ENCODE results near the gene ELAPOR1. TPM values are rescaled to one million over a fixed set of nuclear protein-coding genes. Genes with fewer than 3 reads are reported as not detected.

ELAPOR1 gene
- total and polyA plus RNA-seq, 5 experiments from 2014 or later: 6.0 to 9.2 (median 7.0) TPM

DNA sequence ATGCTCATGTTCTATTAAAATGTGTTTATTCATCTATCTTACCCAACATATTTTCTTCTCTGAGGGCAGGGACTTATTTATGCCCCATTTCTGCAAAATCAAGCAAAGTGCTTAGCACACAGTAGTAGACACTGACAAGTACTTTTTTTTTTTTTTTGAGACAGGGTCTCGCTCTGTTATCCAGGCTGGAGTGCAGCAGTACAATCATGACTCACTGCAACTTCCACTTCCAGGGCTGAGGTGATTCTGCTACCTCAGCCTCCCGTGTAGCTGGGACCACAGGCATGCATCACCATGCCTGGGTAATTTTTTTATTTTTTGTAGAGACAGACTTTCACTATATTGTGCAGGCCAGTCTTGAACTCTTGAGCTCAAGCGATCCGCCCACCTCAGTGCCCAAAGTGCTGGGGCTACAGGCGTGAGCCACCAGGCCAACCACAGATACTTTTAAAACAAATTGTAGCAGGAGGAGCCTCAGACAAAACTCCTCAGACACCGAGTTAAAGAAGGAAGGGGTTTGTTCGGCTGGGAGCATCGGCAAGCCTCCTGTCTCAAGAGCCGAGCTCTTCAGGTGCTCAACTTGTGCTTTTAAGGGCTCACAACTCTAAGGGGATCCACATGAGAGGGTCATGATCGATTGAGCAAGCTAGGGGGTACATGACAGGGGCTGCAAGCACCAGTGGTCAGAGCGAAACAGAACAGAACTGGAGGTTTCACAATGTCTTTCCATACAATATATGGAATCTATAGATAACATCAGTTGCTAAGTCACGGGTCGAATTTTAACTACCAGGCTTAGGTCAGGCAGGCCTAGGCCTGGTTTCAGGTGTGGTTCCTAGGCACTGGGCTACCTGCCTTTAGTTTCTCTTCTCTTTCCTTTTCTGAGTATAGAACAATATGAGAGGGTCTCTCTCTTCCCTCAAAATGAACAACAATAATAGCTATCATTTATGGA lies 29.1 kb upstream of the ELAPOR1 start:
- no peak overlapping the region for H3K4me3 Mint-ChIP-seq
- ATAC-seq (no peak), DNase-seq (no peak)
- peaks cover 0 to 8% (median under 1%) of the 10 kb centered on the region in 4 donors for H3K4me1 Mint-ChIP-seq
- POLR2A ChIA-PET: interaction anchor here (0.6 to 0.7 kb wide), 2 partner anchors 393 to 1553 kb away, joined by 3 read pairs; partner anchors contain the start of gene PRPF38B
- H3K9me3 Mint-ChIP-seq: peaks cover 0 to 5% (median 0%) of the 10 kb centered on the region in 9 donors
- H3K27me3 Mint-ChIP-seq: no peaks in the 10 kb centered on the region
- H3K36me3 Mint-ChIP-seq: peaks cover 0 to 8% (median 0%) of the 10 kb centered on the region in 3 donors
- no peak overlapping the region for H3K27ac Mint-ChIP-seq

DNA sequence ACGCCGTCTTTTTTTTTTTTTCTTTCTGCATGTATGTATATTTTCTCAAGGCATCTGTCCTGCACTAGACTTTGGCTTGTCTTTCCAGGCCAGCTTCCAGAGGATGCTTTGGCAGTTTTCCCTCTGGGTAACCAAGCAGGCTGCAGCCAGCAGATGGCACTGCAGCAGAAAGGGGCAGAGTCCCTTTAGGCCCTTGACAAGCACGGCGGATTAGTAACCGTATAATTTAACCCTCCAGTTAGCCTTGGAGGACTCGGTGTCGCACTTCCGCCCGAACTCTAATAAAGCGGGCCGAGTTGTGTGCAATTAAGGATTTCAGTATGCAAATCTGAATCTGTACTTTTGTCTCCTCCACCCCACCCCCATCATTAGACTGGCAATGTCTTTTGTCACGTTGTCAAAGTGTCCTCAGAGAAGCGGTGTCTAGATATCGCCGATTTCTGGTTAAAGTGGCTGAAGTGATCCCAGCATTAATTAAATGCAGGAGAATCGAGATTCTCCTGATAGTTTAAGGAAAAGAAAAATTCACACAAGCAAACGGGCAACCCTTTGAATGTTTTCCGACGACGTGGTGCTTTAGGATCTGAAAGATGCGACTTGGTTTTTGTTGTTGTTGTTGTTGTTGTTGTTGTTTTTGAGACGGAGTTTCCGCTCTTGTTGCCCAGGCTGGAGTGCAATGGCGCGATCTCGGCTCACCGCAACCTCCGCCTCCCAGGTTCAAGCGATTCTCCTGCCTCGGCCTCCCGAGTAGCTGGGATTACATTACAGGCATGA lies 24.5 kb upstream of the ELAPOR1 start:
- peak overlapping the region; percentile 96 to 99 (median 98) for H3K27ac Mint-ChIP-seq
- no peak for DNase-seq
- H3K4me1 Mint-ChIP-seq: peaks cover 18 to 38% (median 27%) of the 10 kb centered on the region in 4 donors
- peaks cover 4 to 19% (median 18%) of the 10 kb centered on the region in 3 donors for H3K36me3 Mint-ChIP-seq
- no peak for ATAC-seq
- H3K9me3 Mint-ChIP-seq: peaks cover 0 to 13% (median 0%) of the 10 kb centered on the region in 9 donors
- no peaks in the 10 kb centered on the region for H3K27me3 Mint-ChIP-seq
- POLR2A ChIA-PET: interaction anchor here (0.6 to 5.6 kb wide), 8 partner anchors 11 to 397 kb away, joined by 3 to 101 read pairs (median 7); partner anchors contain the start of genes ATXN7L2, CLCC1, PRPF38B and SARS1
- H3K4me3 Mint-ChIP-seq: peak overlapping the region; percentile 40 to 98 (median 96)

DNA sequence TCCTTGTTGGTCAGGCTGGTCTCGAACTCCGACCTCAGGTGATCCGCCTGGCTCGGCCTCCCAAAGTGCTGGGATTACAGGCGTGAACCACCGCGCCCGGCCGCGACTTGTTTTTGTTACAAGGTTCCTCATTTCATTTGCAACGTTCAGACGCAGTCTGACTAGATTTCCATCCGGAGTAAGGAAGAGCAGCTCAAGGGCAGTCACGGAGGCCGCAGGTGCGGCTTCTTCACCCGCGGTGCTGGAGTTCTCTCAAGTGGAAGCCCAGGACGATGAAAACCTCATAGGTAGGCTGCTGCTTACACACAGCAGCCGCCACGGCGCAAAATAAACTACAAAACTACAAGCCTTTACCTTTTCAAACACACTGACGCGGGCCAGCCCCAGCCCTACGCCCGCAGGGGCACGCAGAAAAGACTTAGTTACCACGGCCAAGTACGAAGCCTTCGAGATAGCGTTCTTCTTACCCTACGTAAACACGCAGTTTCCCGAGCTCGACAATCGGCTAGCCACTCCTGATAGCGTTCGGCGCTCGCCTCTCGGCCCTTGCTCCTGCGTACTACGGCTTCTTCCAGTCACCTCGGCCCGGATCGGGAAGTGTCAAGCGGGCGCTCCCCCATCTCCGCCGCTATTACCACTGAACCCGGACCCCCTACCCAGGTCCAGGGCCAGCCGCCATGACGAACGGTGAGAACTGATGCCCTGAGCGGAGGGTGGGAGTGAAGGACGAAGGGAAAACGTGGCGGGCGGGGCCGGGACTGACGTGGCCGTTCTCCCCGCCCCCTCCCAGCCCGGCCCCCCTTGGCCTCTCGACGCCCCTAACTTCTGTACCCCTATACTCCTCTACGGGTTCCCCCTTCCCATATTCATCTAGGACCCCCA lies 23.5 kb upstream of the ELAPOR1 start, which contains the start of gene TMEM167B:
TMEM167B (plus strand) TSS at position 569 of the 882 bp plus-strand sequence; CDS start at position 678, 109 bp downstream.
- H3K27ac Mint-ChIP-seq: peak within 1 kb of the TSS; percentile 96 to 99 (median 98)
- POLR2A ChIA-PET: interaction anchor here (0.6 to 5.6 kb wide), 12 partner anchors 10 to 398 kb away, joined by 3 to 101 read pairs (median 4); partner anchors contain the start of genes ATXN7L2, CLCC1, ELAPOR1 and PRPF38B
- H3K27me3 Mint-ChIP-seq: no peaks in the 10 kb centered on the region
- peak within 1 kb of the TSS; percentile 88 to 98 (median 96) for H3K4me3 Mint-ChIP-seq
- peaks cover 18 to 38% (median 30%) of the 10 kb centered on the region in 4 donors for H3K4me1 Mint-ChIP-seq
- ATAC-seq (peak; percentile 88 to 93), DNase-seq (peak; percentile 71 to 94 (median 87))
- H3K9me3 Mint-ChIP-seq: peaks cover 0 to 13% (median 0%) of the 10 kb centered on the region in 9 donors
- peaks cover 4 to 28% (median 18%) of the 10 kb centered on the region in 3 donors for H3K36me3 Mint-ChIP-seq

DNA sequence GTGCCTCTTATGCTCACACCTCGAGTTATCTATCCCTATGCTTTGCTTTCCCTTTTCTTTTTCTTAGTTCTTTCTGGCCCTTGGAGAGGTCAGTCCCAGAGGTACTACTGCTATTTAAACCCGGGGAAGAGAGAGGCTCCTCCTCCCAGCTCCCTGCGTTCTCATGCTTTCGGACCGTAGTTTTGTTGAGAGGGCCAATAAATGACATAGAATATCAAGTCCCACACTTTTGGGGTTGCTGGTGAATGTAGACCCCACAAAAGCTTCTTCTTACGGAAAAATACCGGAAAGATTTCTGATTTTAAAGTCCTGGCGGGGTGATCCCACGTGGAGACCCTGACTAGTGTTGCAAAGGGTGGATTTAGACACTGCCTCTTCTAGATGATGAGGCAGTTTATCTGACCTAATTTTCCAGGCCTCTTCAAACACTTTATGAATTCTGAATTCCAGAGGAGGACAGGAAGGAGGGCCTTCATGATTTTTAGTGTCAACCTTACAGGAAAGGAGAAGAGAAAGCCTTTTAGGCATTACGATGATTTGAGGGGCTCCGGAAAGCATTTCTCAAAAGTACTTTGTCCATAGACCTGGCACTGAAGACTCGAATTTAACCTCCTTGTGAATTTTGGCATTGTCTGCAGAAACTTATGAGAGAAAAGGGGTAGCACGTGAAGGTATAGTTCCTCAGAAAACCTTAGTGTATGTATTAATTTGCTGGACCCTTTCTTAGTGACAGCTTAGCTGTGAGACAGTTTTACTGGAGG lies 22.7 kb upstream of the ELAPOR1 start:
- H3K4me3 Mint-ChIP-seq: peak overlapping the region; percentile 88 to 98 (median 96)
- H3K4me1 Mint-ChIP-seq: peaks cover 18 to 40% (median 31%) of the 10 kb centered on the region in 4 donors
- peak overlapping the region; percentile 96 to 99 (median 98) for H3K27ac Mint-ChIP-seq
- ATAC-seq (peak; percentile 2 to 23), DNase-seq (no peak)
- no peaks in the 10 kb centered on the region for H3K27me3 Mint-ChIP-seq
- peaks cover 4 to 35% (median 18%) of the 10 kb centered on the region in 3 donors for H3K36me3 Mint-ChIP-seq
- POLR2A ChIA-PET: interaction anchor here (0.7 to 5.6 kb wide), 12 partner anchors 9 to 1247 kb away, joined by 3 to 101 read pairs (median 4); partner anchors contain the start of genes ELAPOR1, PRPF38B, SARS1 and TAF13
- H3K9me3 Mint-ChIP-seq: peaks cover 0 to 13% (median 0%) of the 10 kb centered on the region in 9 donors

DNA sequence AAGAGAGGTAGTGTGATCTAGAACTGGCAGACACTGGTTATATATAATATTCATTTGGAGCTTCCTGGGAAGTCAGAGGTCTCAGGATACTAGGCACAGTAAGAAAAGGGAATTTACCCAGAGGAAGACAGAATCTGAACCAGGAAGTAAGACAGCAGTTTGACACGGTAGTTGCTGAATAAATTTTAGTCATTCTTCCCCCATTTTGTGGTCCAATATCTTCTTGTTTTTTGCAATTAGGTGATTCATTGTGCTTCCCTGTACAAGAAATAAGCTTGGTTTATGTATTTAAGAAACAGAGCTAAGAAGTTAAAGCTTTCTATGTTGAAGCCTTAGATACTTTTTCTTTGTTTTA lies 22.1 kb upstream of the ELAPOR1 start:
- no peak for DNase-seq
- Mint-ChIP-seq H3K9me3 (peaks cover 0 to 13% (median 0%) of the 10 kb centered on the region in 9 donors), H3K4me1 (peaks cover 18 to 40% (median 31%) of the 10 kb centered on the region in 4 donors), H3K27me3 (no peaks in the 10 kb centered on the region), H3K27ac (peak overlapping the region; percentile 96 to 99 (median 98)), H3K36me3 (peaks cover 4 to 41% (median 20%) of the 10 kb centered on the region in 3 donors), H3K4me3 (peak overlapping the region; percentile 88 to 98 (median 96))
- POLR2A ChIA-PET: interaction anchor here (1.0 to 5.6 kb wide), 4 partner anchors 8 to 1247 kb away, joined by 3 to 101 read pairs (median 24); partner anchors contain the start of gene TAF13
- ATAC-seq: no peak

DNA sequence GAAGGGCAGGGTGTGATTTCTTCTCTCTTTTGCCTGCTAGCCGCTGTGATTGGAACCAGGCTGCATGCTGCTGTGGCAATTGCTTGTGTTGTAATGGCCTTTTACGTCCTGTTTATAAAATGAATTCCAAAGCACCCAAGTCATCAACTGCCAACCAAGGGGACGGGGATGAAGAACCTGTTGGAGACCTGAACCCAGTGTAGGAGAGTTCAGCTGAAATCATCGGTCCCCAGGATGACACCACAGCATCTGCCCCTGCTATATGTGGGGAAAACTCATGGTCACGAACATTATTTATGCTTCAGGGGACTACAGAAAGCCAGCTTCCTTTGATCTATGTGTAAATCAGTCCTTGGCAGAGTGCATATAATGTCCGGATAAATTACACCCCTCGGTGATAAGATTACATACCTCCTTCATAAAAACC lies 19.5 kb upstream of the ELAPOR1 start:
- DNase-seq (no peak), ATAC-seq (no peak)
- Mint-ChIP-seq H3K27me3 (no peaks in the 10 kb centered on the region), H3K4me1 (peaks cover 18 to 43% (median 30%) of the 10 kb centered on the region in 4 donors), H3K9me3 (peaks cover 0 to 8% (median 0%) of the 10 kb centered on the region in 9 donors), H3K27ac (peak overlapping the region in 3 of 10 donors; percentile 19 to 27 (median 26)), H3K36me3 (peaks cover 4 to 42% (median 16%) of the 10 kb centered on the region in 3 donors), H3K4me3 (peak overlapping the region in 1 of 10 donors; percentile 26)
- POLR2A ChIA-PET: interaction anchor here (0.7 kb wide), 1 partner anchor 188 kb away, joined by 3 read pairs; the partner anchor contains the start of gene PSRC1

DNA sequence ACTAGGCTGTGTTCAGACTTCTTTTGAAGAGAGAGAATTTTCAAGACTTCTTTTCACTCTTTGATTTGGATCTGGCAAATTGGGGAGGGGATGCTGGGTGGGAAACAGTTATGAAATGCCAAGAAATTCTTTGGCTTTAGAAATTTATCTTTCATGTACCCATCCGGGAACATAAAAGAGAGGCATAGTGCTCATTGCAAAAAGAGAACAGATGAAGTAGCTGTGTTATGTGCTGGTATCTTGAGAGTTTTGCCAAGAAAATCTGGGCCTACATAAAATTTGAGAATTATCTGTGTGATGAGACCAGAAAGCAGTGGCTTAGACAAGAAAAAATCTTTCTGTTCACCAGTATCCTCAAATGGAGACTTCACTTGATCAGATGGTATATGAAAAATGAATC lies 19.0 kb upstream of the ELAPOR1 start:
- Mint-ChIP-seq H3K9me3 (peaks cover 0 to 8% (median 0%) of the 10 kb centered on the region in 9 donors), H3K27me3 (peaks cover 0 to under 1% (median 0%) of the 10 kb centered on the region in 5 donors), H3K36me3 (peaks cover 4 to 42% (median 13%) of the 10 kb centered on the region in 3 donors), H3K27ac (peak overlapping the region in 1 of 10 donors; percentile 26), H3K4me3 (no peak overlapping the region), H3K4me1 (peaks cover 19 to 46% (median 31%) of the 10 kb centered on the region in 4 donors)
- ATAC-seq: no peak
- DNase-seq: no peak
- POLR2A ChIA-PET: interaction anchor here (0.7 kb wide), 1 partner anchor 188 kb away, joined by 3 read pairs; the partner anchor contains the start of gene PSRC1

DNA sequence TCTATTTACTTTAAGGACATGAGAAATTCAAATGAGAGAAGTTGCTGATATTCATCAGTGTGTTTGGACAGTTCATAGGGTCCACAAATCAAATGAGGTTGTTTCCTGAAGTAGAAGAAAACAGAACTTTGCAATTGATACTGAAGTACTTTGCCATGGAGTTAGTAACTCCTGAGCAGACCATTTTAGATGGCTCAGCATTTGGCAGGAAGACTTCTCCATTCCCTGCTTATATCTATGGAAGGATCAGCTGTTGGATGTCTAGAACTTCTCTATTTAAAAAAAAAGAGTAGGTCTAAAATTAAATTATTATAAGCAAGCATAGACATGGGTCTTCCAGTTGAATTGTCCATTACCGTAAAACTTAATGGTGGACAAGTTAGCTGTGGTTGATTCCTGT lies 18.3 kb upstream of the ELAPOR1 start:
- H3K4me3 Mint-ChIP-seq: no peak overlapping the region
- H3K9me3 Mint-ChIP-seq: peaks cover 0 to under 1% (median 0%) of the 10 kb centered on the region in 9 donors
- POLR2A ChIA-PET: no interaction called here
- H3K27me3 Mint-ChIP-seq: peaks cover 0 to 3% (median 0%) of the 10 kb centered on the region in 5 donors
- DNase-seq (no peak), ATAC-seq (no peak)
- H3K4me1 Mint-ChIP-seq: peaks cover 16 to 40% (median 32%) of the 10 kb centered on the region in 4 donors
- H3K36me3 Mint-ChIP-seq: peaks cover 0 to 42% (median 8%) of the 10 kb centered on the region in 3 donors
- H3K27ac Mint-ChIP-seq: peak overlapping the region in 2 of 10 donors; percentile 13 to 19

DNA sequence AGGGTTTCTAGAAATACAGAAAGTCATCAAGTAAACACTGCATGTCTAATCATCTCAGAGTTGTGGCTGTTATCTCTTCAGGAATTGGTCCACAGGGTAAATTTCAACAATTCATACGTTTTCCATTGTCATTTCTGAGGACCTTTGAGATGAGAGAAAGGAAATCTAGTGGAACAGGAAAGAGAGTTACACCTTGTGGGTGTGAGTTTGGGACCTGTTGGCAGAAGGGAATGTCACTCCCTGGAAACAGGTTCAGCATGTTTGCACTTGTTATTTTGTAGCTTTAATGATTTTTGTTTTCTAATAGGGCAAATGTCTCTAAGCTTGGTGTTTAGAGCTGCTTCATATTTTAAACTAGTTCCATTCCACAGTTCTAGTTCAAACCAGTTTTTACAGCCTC lies 17.8 kb upstream of the ELAPOR1 start:
- H3K36me3 Mint-ChIP-seq: peaks cover 0 to 42% (median 8%) of the 10 kb centered on the region in 3 donors
- no peak for ATAC-seq
- POLR2A ChIA-PET: interaction anchor here (1.0 kb wide), 1 partner anchor 16 kb away, joined by 3 read pairs; a partner anchor contains a TSS
- no peak overlapping the region for H3K4me3 Mint-ChIP-seq
- H3K27ac Mint-ChIP-seq: peak overlapping the region in 1 of 10 donors; percentile 35
- DNase-seq: no peak
- peaks cover 14 to 40% (median 31%) of the 10 kb centered on the region in 4 donors for H3K4me1 Mint-ChIP-seq
- H3K27me3 Mint-ChIP-seq: peaks cover 0 to 3% (median 0%) of the 10 kb centered on the region in 5 donors
- H3K9me3 Mint-ChIP-seq: no peaks in the 10 kb centered on the region
